LHCN-M2 (cell line): Measurements from ENCODE around the gene MMS22L. TPM values are rescaled to one million over a fixed set of nuclear protein-coding genes. Genes with fewer than 3 reads are reported as not detected.

ENCODE experiments used
- DNase-seq: peaks from one replicate; pipeline ENCODE4 v3.0.0-alpha.2; 2012; ENCODE audit warnings: low read depth
- total RNA-seq: library from RNA; depleted of rRNA; stranded (reverse); fragments of >200 nt; gene quantifications from 2 replicates; pipeline ENCODE4 v1.2.3, GENCODE V29; 2014

The MMS22L gene
- total RNA-seq, 1 experiment from 2014 or later: 31.3 TPM

DNA sequence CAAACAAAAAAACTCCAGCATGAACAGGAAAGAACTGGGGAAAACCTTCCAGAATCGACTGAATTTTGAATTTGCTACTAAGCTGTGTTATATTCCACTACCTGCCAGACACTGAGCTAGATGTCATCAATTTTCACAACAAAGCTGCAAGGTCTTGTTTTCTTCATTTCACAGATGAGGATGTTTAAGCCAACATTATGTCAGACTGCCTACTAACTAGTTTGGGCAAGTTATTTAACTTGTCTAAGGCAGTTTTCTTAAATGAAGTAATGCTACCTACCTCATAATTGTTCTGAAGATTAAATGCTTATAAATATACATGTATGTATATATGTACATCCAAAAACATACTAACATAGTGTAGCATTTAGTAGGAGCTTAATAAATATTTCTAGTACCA, 144.4 kb downstream of the MMS22L start:
- DNase-seq: no peak

DNA sequence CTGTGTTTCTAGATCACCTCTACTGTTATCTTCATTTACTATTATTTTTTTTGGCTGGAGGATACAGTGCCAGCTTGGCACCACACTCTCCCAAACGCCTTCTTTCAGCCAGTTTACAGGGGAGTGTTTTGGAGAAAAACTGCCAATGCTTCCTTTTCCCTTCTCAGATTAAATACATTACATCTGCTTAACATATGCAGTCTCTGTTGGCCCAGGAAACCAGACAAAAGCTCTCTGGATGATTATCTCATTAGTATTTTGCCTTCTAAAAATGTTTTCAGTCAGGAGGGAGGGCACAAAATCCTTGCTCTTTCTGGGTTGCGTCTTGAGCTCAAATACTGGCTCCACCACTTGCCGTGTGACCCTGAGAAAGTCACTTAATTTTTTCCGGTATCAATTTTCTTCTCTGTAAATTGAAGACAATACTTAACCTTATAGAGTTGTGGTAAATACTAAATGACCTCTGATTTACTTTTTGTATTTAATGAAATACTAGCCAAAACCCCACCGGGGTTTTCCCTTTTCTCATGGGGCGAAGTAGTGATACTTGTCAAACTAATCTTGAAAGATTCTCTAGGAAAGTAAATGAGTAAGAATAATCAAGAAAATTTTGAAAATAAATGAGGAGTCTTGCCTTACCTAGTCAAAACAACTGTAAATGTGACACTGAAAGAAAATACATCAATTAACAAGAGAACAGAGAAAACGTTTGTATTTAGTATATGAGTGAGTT, 146.2 kb downstream of the MMS22L start:
- DNase-seq: no peak

GRCh38 chr6:97133067-97133466, 149.9 kb downstream of the MMS22L start:
- DNase-seq: no peak

DNA sequence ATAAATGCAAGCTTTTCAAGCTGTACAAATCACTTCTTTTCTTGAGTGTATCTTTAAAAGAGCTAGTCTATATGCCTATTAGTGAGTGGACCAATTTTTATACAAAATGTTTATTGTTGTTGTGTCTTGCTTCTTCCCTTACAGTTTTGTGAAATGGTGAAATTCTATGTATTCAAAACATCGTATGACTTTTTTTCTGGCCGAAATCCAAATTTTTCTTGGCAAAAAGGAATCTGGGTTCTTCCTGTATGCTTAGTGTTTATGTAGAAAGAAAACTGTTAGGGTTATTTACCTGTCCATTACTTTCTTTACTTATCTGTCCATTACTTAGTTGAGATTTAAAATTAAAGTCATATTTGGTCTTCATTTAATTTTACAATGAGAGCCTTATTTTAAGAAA, 153.9 kb downstream of the MMS22L start:
- no peak for DNase-seq

GRCh38 chr6:97128507-97128906, 154.5 kb downstream of the MMS22L start:
- no peak for DNase-seq

DNA sequence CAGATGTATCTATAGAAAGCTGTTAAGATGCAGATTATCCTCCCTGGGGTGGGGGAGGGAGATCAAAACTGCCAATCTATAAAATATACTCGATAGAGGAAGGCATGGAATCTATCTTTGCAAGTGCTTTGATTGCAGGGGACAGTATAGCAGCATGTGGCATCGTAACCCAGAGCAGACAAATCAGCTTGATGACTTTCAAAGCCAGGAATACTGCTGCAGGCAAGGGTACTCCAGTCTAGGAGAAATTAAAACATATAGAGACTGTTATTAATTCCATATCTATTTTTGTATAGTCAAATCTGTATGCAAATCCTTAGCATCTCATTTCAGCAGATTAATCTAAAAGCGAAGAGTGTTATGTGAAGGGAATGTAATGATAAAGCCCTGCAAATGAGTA, 159.4 kb downstream of the MMS22L start:
- no peak for DNase-seq

DNA sequence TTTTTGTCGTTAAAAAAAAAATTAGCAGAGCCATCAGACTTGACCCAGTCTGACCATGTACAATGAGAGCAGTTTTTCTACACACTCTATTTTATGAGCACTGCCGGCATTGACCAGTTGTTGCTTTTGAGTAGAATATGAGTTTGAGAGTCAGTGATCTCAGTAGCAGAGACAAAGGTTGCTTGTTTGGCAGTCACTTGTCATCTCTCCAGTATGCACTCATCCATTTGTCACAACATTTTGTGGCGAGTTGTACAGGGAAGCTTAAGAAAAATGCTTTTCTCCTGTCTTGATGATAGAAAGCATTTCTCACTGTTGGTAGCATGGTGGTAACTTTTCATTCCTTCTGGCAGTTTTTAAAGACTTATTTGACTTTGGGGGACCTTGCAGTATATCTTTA, 159.9 kb downstream of the MMS22L start:
- DNase-seq: no peak

DNA sequence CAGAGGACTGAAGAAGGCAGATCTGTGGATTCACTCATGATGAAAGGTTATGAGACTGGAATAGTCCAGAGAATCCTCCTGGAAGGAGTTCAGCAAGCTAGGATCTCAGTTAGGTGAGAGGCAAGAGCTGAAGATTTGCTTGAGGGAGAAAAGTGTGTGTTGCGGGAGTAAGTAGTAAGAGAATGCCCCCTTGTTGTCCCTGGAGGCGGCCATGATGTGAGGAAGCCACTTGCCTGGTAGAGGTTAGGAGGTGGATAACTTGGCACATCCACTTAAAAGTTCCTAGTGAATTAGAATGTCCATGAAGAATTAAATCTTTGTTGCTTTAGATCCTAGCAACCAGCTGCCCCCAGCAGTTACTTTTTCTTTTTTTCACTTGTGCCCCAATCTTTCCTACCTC, 162.5 kb downstream of the MMS22L start:
- no peak for DNase-seq

- no peak for DNase-seq
These were observed 168.4 kb downstream of the MMS22L start for GRCh38 chr6:97114645-97115044.

GRCh38 chr6:97113170-97113569, 169.8 kb downstream of the MMS22L start:
- DNase-seq: no peak

DNA sequence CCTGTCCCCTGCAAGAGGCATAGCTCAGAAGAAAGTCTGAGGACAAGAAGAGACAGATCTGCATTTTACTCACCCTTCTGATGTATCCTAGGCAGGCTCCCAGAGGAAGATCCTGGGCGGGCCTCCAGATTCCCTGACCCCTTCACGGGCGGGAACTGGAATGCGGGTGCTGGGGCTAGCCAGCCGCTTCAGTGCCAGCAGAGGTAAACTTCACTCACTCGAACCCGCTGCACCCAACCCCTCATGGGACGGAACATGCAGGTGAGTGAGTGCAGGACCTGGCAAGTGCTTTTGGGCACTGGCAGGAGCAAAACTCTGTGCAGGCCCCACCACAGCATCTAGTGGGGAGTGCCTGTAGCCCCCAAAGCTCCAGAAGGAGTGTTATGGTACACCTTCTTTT, 171.8 kb downstream of the MMS22L start:
- no peak for DNase-seq

DNA sequence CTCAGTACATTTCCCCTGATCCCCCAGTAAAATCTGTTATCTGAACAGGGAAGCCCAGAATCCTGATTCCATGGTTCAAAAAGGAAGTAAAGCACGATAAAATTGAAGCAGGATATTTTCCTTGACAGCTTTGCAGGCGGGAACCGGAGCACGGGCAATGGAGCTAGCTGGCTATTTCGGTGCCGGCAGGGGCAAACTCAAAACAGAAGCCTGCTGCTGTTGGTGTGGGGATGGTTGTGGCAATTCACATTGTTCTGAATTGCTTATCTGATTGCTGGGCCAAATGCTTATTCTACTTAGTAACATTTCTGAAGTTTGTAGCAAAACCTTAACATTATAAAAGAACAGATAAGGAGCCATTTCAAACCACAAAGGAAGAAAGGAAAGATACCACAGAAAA, 172.4 kb downstream of the MMS22L start:
- no peak for DNase-seq

DNA sequence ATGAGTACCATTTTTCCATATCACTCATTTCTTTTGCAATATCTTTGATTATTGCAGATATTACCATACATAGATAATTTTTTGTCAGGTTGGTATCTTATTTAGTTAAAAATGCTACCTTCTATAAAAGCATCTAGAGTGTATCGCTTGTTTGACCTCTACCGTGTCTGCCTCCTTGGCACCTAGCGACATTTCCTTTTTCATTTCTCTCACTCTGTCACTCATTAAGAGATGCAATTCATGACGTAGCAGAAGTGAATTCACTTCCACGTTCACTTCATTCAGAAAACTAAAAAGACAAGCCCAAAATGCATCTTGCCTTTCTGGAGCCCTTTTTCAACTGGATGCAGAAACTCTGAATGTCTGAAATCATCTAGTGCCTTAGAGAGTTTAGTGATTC, 172.9 kb downstream of the MMS22L start:
- no peak for DNase-seq

DNA sequence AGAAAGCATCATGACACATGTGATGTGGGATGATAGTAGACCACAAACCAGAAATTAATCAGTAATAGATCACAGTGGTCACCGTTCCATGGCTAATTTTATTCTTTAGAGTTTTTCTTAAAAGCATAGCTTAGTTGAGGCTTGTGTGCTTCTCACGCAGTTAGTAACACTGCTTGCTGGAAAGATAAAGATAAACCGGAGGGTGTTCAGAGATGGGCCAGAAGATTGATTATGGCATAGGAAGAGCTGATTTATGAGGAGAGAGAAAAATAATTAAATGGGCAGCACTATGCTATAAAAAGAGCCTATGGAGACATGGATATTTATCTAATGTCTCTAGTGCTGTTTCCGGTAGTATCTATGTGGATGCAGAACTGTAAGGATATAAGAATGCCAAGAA, 173.6 kb downstream of the MMS22L start:
- DNase-seq: no peak

GRCh38 chr6:97102145-97102790, 180.7 kb downstream of the MMS22L start:
- no peak for DNase-seq

GRCh38 chr6:97100696-97101095, 182.3 kb downstream of the MMS22L start:
- DNase-seq: no peak

DNA sequence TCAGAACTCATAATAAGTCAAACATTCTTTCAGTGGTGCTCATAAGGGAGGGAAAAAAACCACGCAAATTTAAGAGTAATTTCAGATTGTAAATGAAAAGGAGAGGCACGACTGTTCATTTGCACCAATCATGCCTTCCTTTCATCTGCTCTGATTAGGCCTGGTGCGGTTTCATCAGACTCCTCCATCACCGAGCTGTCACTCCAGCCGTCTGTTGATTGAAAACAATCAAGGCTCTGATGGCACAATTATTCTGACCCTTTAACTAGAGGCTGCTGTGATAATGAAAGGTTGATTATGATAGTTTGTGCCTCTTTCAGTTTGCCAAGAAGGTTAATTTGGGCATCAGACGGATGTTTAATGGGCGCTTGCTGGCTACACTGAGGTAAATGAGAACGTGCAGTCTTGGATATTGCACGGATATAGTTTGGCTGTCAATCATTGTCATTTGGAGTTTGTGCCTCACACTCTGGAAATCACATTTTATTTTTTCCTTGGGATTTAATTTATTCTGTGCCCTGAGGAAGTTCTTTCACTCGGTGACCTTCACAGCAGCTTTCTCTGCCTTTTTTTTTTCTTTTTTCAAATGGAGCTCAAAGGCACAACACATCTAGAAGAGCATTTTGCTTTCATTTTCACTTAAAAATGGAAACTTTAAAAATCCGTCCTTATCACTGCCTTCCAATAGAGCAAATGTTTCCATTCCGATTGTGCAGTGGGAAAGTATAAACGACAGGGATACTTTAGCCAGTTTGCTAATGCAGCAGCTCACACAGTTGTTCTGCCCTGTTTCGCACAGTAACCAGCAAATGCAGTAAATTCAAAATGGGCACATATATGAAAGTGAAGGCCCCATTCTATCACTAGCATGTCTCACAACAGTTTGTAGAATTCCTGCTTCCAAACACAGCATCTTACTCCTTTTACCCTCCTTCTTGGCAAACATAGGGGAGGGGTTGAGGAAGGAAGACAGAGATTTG, 185.7 kb downstream of the MMS22L start:
- DNase-seq: no peak

DNA sequence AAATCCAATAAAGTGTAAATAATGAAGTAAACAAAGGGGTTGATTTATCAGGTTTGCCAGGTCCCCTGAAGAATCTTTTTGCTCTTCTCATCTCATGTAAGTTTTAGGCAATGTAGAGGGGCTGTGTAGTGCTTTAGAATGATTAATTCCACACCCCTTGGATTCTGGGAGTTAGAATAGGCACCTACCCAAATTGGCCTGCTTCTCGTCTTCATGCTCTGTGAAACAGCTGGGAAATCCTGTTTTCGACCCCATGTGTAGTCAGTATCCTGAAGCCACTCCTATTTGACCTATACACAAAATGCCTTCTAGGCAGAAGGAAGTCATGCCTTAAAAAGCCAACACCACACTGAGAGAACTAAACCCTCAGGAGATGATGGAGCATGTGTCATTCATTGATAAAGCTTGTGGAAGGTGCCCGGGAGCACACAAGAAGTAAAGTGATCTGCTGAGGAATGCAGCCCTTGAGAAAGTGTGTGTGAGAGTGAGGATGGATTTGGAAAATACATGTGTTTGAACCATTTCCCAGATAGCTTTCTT, 187.6 kb downstream of the MMS22L start:
- DNase-seq: peak; percentile 3

- no peak for DNase-seq
These were observed 188.6 kb downstream of the MMS22L start for GRCh38 chr6:97094376-97094775.

DNA sequence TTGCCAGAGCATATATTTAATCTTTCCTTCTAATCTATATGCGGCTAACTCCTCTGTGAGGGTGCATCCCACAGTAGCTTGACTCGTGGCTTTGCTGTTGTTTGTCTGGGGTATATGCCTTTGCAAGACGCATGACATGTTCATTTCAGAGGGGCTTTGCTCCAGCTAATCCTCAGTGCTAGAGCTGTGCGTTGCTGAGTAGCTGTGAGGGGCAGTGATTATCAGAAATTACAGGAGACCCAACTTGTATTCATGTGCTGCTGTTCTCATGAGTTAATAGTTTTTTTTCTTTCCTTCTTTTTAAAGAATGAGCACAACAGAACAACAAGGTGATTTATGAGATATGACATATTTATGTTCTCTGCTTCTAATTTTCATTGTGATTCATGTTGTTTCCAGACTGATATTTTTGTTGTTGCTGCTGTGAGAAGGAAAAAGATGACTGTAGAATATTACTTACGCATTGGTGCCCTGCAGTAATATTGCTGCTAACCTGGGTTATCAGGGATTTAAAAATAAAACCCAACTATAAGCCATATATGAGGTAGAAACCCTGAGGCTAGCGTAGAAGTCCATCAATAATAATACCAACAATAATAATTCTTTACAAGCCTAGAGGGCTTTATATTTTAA, 190.2 kb downstream of the MMS22L start:
- DNase-seq: no peak
